Dermis microvascular lymphatic vessel endothelial cell (primary cell): Measurements from ENCODE around the gene DHRS2. TPM values are rescaled to one million over a fixed set of nuclear protein-coding genes. Genes with fewer than 3 reads are reported as not detected.
A peak's percentile ranks its signal among the peaks of the same experiment; 100 is the strongest.

Source experiments
- DNase-seq, 2 donors: peaks; one replicate each; pipeline versions ENCODE4 v3.0.0 to v3.0.0-alpha.2; 2010; ENCODE audit warnings: low read depth in 2 of 2
- total RNA-seq: library from RNA; depleted of rRNA; stranded (reverse); fragments of >200 nt; gene quantifications from 2 replicates; pipeline ENCODE4 v1.2.1, GENCODE V29; 2014

Gene DHRS2
- total RNA-seq, 1 donor from 2014 or later = 1.7 TPM

DNA sequence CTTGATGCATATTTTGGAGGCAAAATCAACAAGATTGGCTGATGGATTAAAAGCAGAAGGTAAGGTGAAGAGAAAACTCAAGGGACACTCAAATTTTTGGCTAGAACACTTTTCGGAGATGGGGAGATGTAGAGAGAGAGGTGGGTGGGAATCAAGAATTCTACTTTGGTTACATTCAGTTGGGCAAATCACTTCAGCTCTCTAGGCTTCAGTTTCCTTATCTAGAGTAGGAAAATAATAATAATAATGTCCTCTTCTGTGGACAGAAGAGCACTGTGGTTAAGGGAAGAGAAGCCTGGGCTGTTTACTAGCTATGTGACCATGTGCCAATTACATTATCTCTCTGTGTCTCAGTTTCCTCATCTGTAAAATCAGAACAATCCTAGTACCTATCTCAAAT is 23.4 kb upstream of the DHRS2 start:
- DNase-seq = no peak

DNA sequence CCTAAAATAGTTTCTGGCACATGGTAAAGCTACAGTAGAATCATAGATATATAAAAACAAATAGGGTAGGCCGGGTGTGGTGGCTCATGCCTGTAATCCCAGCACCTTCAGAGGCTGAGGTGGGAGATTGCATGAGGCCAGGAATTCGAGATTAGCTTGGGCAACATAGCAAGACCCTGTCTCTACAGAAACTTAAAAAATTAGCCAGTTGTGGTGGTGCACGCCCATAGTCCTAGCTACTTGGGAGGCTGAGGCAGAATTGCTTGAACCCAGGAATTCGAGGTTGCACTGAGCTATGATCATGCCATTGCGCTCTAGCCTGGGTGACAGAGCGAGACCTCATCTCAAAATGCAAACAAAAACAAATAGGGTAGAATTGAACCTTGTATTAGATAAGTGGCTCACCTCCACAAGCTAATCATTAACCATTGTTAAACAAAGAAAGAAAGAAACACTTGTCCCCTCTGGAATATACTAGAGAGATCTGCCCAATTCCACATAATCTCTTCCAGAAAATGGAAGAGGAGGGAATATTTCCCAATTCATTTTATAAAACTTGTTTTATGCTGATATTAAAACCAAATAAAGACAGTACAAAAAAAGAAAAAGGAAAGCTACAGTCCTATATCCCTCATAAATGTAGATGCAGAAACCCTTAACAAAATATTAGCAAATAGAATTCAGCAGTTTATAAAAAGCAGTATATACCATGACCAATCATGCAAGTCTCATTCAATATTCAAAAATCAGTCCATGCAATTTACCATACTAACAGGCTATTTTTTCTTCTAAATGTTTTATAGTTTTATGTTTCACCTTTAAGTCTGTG is 22.7 kb upstream of the DHRS2 start:
- no peak for DNase-seq

DNA sequence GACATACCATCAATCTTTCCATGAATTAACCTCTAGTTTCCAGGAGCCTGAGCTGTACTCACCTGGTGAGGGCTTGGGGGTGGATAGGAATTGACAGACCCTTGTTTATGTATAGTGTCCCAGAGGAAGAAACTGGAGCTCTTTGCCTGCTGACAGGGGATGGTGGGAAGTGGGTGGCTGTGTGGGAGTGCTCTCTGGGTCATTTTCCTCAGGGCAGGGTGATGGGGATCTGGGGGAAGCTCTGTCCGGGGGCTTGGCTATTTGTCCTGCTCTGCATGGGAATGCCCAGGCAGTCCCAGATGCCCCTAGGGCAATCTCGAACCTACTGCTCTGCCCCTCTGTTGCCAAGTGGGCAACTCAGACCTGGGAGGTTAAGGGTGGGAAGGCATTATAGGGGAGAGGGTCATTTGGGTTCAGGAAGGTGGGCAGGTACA is 21.8 kb upstream of the DHRS2 start:
- no peak for DNase-seq

DNA sequence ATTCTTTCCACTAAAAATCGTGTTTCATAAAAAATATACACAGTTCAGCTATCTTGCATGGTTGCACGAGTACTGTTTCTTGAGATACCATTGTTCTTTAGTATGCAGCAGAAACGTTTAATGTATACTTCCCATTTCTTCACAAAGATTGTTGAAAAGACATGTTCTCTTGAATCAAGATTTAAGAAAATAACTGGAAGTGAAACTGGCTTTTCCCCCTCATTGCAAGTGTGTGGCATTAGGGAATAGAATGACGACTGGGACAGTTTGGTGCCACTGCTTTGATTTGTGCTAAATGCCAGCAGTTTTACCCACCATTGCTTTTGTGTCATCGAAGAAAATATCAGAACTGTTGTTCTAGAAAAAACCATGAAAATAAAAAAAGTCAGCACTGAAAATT is 20.3 kb upstream of the DHRS2 start:
- DNase-seq = no peak

DNA sequence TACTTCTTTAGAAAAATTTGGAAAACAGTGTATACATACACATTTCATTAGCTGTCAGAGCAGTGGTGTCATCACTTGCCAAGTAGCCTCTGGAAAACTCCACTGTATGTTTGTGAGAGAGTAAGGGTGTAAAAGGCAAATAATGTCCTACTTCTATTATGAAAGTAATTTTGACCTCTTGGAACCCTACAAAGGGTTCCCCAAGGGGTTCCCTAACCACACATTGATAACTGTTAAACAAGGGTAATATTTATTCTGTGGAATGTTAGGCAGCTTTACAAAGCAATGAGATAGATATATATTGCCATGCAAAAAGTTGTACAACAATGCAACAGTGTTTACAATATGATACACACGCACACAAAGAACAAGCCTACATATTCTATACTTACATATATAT is 18.6 kb upstream of the DHRS2 start:
- DNase-seq = no peak

DNA sequence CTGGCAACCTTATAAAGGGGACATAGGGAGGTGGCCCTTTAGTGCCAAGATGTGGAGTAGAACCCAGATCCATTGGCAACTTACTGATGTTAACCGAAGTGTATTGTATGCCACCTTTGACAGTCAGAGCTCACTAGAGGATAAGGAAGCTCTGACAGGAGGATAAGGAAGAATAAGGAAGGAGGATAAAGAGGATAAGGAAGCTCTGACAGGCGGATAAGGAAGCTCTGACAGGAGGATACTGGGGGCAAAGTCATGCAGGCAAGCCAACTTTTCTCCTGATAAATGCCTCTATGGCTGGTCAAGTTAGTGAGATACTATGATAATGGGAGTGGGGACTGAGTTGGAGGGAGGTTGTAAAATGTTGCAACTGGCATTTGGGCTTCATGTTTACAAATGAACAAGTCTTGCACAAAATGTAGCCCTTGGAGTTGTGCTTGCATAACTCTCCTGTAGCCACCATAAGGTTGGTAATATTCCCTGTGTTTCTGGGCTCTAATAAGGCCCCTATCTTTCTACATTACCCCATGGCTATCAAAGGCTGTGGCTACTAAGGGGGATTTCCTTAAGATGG is 17.7 kb upstream of the DHRS2 start:
- DNase-seq = no peak

DNA sequence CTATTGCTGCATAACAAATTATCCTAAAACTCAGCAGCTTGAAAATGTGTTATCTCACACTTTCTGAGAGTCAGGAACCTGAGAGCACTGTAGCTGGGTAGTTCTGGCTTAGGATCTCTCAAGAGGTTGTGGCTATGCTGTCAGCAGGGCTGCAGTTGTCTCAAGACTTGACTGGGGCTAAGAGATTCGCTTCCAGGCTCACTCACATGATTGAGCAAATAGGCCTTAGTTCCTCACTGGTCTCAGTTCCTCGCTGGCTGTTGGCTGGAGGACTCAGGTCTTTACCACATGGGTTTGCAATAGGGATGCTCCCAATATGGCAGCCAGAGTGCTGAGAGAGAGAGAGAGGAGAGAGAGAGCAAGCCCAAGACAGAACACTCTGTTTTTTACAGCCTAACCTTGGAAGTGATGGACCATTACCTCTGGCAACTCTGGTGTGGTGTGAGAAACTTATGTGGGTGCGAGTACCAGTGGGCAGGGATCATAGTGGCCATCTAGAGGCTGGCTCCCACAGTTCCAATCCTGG is 15.9 kb upstream of the DHRS2 start:
- no peak for DNase-seq

DNA sequence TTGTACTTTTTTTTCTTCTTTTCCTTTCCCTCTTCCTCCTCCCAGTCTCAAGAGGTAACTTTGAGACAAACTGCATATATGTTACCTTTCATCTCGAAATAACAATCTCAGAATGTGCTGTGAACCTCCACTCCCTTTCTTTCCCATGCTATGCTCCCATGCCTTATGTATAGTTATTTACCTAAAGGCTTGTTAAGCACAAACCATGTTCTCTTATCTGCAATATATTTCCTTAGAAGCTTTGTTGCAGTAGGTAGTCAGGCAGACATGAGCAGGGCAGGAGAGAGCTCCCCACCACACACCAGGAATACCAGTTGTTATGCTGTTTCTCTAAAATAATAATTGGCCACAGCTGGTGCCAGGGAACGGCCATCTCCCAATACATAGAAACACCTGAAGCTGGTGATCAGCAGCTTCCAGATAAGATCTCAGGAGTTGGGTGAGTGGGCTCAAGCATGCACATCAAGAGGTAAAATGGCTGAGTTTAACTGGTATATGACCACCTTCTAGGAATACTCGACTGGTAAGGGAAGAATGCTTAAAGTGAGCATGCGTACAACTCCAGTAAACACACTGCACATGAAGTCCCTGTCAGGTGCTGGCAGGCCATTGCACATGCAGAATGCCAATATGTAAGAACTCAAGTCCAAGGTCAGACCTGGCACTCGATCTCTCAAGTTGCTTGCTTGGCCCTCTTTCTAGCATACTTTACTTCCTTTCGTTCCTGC is 14.8 kb upstream of the DHRS2 start:
- DNase-seq = no peak

DNA sequence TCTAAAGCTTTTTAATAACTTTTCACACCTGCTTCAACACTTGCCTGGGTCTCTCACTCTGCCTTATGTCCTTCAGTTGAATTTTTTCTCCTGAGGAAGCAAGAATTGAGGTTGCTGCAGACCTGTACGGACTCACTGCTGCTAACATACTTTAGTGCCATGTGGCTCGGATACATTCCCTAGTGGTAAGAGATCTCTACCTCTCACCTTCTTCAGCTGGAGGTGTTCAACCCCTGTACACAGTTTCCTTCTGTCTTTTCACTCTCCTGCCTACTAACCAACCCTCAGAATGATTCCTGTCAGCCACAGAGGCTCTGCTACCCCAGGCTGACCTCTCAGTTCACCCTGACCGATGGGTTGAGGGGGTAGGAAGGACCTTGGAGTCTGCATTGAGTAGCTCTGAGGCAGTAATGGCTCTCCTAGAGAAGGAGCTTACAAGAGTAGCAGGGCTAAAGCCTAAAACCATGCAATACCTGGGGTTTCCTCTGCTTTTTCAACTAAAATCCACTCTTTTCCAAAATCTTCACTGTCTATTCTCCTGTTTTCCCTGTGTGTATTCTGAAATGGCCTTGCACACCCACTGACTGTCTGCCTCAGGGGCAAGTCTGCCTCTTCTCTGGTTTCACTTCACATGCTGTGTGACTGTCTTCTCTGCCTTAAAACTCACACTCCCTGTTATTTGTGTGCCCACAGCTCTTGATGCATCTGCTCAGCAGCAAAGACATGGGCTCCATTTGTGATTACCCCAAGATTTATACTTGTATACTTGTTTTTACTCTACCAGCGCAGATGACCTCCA is 14.0 kb upstream of the DHRS2 start:
- no peak for DNase-seq

DNA sequence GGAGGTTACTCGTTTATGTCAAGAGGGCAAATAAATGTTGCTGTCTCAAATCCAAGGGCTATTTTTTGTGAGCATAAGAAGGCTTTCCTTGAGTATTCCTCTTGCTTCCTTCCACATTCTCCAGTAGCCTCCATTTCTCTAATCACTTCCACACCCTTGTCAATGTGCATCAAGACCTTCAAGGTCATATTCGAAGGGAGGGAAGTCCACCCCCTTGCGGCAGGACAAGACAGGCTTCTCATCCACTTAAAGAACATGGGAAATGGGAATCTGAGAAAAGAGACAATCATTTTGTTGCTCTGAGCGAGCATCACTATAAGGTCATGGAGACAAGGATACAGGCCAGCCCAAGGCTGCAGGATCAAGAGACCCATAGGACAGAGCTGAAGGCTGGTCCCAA is 13.2 kb upstream of the DHRS2 start:
- no peak for DNase-seq

DNA sequence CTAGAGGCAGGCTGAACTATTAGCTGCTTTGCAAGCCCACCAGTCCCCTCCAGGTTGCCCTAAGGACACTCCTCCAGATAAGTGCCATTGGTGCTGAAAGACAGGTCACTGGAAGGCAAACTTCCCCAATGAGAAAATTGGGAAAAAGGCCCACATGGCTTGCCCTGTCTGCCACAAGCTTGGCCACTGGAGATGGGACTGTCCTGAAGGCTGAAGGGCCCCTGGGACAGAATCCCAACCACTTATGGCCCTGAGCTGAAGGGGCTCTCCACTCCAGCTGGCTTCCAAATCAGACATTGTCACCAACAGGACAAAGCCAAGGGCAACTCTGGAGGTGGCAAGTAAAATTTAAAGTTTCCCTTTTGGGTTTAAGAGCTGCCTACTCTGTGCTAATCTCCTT is 12.2 kb upstream of the DHRS2 start:
- no peak for DNase-seq

DNA sequence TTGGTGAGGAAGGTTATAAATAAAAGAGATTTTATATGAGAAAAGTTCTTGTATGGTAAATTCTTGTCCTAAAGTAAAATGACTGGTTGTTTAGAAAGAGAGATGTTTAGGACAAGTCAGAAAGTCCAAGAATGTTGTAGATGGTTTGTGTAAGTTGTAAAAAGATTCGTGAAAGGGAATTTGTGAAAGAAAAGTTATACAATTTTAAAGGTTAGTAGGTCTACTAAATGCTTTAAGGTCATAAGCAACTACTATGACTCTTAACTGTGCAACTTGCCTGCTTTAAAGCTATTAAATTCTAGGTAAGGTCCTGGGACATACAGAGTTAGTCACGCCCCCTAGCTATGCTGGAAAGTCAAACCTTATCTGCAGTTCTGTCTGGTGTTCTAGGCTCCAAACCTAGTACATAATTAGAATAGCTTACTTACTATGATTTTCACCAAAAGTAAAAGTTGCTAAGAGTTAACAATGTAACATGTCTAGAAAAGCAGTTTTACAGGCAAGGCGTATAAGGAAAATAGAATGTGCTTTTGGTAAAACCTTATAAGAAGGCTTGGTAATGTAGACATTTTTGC is 11.2 kb upstream of the DHRS2 start:
- no peak for DNase-seq

DNA sequence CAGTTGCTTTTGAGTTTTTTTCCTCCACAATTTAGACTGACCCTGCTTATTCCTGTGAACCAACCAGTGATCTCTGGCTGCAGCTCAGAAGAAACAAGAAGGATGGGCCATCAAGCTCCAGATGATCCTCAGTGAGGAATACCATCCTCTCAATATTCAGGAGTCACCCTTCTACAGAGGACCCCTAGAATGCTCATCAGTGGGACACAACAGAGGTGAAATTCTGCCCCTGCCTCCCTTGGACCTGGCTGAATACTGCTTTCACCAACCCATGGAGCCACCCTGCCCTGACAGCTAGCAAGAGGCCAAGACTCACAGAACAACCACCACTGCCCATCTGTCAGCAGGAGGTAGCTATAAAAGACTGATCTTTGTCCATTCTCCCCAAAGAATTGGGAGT is 9.2 kb upstream of the DHRS2 start:
- DNase-seq = no peak

DNA sequence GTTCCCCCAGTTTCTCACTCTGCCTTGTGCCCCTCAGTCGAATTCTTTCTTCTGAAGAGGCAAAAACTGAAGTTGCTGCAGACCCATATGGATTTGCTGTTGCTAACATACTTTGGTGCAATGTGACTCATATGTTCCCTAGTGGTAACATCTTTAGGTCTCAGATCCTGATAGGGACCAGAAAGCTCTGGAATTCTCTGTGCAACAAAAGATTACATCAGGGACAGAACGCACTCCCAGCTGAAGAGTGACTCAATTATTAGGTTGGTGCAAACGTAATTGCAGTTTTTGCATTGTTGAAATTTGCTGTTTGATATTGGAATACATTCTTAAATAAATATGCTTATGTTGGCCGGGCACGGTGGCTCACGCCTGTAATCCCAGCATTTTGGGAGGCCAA is 8.2 kb upstream of the DHRS2 start:
- DNase-seq = no peak

DNA sequence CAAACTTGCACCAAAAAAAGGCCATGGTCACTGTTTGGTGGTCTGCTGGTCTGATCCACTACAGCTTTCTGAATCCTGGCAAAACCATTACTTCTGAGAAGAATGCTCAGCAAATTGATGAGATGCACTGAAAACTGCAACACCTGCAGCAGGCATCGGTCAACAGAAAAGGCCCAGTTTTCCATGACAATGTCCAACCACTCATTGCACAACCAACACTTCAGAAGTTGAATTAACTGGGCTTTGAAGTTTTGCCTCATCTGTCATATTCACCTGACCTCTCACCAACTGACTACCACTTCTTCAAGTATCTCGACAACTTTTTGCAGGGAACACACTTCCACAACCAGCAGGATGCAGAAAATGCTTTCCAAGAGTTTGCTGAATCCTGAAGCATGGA is 7.0 kb upstream of the DHRS2 start:
- no peak for DNase-seq

DNA sequence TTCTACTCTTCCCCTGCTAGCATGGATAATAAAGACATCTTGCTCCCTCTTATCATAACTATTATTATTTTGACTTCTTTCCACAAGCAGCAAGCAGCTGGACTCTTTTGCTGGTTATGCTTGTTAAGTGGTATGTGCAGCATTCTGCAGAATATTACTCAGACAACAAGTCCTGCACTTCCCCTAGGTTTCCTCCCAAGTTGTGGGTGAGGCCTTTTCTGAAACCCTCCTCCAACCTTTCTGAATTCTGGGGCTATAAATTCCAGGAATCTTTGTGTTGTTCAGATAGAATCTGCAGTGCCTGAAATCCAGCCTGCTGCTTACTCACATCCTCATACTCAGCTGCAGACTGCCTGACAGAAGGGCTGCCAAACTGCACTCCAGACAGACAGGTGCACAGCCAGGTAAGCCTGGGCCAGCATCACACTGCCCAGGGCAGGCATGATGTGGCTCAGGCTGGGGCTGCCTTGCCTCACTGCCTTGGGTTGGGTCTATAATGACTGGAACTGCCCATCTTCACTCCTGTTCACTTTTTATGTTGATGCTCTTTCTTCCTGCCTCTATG is 6.2 kb upstream of the DHRS2 start:
- DNase-seq = no peak

DNA sequence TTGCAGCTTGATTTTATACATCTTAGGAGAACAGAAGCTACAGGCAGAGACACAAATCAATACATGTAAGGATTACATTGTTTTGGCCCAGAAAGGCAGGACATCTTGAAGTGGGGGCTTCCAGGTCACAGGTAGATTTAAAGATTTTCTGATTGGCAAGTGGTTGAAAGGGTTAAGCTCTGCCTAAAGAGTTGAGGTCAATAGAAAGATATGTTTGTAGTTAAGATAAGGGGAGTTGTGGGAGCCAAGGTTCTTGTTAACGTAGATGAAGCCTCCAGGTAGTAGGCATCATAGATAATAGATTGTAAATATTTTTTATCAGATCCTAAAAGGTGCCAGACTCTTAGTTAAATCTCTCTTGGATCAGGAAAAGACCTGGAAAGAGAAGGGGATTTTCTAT is 5.5 kb upstream of the DHRS2 start:
- DNase-seq = no peak

DNA sequence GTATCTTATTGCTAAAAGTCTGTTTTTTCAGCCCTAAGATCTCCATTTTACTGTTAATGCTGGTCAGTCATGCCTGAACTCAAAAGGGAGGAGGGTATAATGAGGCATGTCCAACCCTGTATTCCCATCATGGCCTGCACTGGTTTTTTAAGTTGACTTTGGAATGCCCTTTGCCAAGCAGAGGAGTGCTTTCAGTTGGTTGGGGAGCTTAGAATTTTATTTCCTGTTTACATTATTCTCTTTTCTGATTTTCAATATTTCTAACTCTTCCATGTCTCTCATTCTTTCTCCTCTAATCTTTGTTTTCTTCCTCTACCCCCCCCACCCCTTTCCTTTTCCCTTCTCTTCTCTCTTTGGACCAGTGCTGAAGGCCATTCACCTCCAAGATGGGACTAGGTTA is 4.9 kb upstream of the DHRS2 start:
- DNase-seq = no peak

DNA sequence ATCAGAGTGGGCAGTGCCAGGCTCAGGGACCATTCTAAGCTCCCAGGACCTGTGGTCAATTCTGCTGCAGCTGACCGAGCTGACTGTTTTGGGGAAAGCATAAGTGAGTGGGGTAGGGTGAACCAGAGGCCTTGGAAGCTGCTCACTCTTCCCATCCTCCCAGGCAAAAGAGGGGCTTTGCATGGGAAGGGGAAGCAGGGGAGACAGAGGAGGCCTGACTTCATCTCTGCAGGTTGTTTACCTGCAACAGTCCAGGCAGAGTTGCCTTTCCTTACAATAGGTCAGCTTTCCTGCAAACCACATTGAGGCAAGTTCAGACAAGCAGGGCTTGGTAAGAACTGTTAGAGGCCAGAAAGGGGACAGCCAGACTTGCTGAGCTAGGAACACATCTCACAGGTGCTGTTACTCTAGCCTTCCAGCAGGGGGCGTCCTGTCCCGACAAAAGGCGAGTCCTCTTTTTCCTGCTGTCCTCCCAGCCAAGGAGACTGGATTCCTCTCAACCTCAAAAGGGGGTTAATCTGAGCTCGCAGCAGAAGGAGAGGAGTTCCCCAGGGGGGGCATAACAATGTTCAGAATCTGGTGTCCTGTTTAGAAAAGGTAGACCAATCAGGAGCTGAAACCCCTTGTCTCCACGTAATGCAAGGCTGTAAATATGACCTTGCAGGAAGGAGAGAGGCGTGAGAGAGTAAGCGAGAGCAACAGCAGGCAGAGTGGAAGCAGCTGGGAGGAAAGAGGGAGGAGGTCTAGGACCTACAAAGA is 4.3 kb upstream of the DHRS2 start:
- DNase-seq = peak; percentile 52 to 72

DNA sequence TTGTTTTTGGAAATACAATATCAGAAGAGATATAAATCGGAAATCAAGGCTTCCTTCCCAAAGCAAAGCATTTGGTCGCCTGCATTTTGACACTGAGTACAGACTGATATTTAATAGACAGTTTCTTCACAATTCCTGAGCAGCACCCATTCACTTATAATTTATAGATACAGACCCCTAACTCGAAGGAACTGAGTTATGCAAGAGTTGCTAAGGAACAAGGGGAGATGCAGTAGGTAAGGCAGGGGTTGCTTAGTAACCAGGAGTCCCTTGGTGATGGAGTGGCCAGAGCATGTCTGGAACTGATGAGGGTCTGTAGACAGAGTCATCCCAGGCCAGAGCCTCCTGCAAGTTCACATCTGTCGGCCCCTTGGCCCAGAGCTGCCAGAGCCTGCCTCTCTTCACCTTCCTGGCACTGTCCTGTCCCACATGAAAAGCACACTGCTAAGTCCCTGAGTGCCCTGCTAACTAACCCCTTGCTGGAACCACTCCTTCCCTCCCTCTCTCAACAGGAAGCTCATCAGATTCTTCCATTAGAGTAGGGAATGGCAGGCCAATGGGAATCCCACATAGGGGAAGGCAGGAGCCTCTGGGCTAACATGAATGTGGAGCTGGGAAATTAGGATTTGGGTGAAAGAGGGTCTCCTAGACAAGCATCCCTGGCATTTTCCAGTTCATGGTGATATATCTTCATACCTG is 3.6 kb upstream of the DHRS2 start:
- no peak for DNase-seq
